ENCODE data around the gene FHIP1B. TPM values are rescaled to one million over a fixed set of nuclear protein-coding genes. Genes with fewer than 3 reads are reported as not detected.

Gene FHIP1B
- polyA plus RNA-seq, 3 donors: 53.2 to 75.5 (median 55.7) TPM

- DNase-seq (ENCODE audit: extremely low read depth in 1 of 11, low read depth in 9 of 11, low spot score in 4 of 11): no peak
Observed at GRCh38 chr11:6214530-6214929, 19.9 kb downstream of the FHIP1B start.

- no peak for DNase-seq (ENCODE audit: extremely low read depth in 1 of 11, low read depth in 9 of 11, low spot score in 4 of 11)
Observed at GRCh38 chr11:6210274-6210955, 24.0 kb downstream of the FHIP1B start.

- no peak for DNase-seq (ENCODE audit: extremely low read depth in 1 of 11, low read depth in 9 of 11, low spot score in 4 of 11)
Observed at GRCh38 chr11:6209801-6210200, 24.6 kb downstream of the FHIP1B start.

GRCh38 chr11:6206456-6207180 is 27.8 kb downstream of the FHIP1B start:
- no peak for DNase-seq (ENCODE audit: extremely low read depth in 1 of 11, low read depth in 9 of 11, low spot score in 4 of 11)

- DNase-seq (ENCODE audit: extremely low read depth in 1 of 11, low read depth in 9 of 11, low spot score in 4 of 11): no peak
Observed at GRCh38 chr11:6205366-6205765, 29.1 kb downstream of the FHIP1B start, which contains the start of gene C11orf42. C11orf42 (plus strand) TSS chr11:6205557; CDS start chr11:6205616, 59 bp downstream.

GRCh38 chr11:6204706-6205105 is 29.7 kb downstream of the FHIP1B start:
- DNase-seq (ENCODE audit: extremely low read depth in 1 of 11, low read depth in 9 of 11, low spot score in 4 of 11): no peak

- no peak for DNase-seq (ENCODE audit: extremely low read depth in 1 of 11, low read depth in 9 of 11, low spot score in 4 of 11)
Observed at GRCh38 chr11:6203327-6203726, 31.1 kb downstream of the FHIP1B start.

- DNase-seq (ENCODE audit: extremely low read depth in 1 of 11, low read depth in 9 of 11, low spot score in 4 of 11): no peak
Observed at GRCh38 chr11:6202041-6202440, 32.4 kb downstream of the FHIP1B start.

- no peak for DNase-seq (ENCODE audit: extremely low read depth in 1 of 11, low read depth in 9 of 11, low spot score in 4 of 11)
Observed at GRCh38 chr11:6201481-6201880, 33.0 kb downstream of the FHIP1B start.

GRCh38 chr11:6200975-6201374 is 33.5 kb downstream of the FHIP1B start:
- no peak for DNase-seq (ENCODE audit: extremely low read depth in 1 of 11, low read depth in 9 of 11, low spot score in 4 of 11)

- no peak for DNase-seq (ENCODE audit: extremely low read depth in 1 of 11, low read depth in 9 of 11, low spot score in 4 of 11)
Observed at GRCh38 chr11:6199174-6199810, 35.1 kb downstream of the FHIP1B start, which contains the start of gene OR52W1. OR52W1 (plus strand) TSS chr11:6199224; CDS start chr11:6199224, 0 bp downstream.

GRCh38 chr11:6197466-6198200 is 36.8 kb downstream of the FHIP1B start:
- no peak for DNase-seq (ENCODE audit: extremely low read depth in 1 of 11, low read depth in 9 of 11, low spot score in 4 of 11)

- DNase-seq (ENCODE audit: extremely low read depth in 1 of 11, low read depth in 9 of 11, low spot score in 4 of 11): no peak
Observed at GRCh38 chr11:6196396-6196795, 38.0 kb downstream of the FHIP1B start.

GRCh38 chr11:6194065-6194581 is 40.3 kb downstream of the FHIP1B start:
- no peak for DNase-seq (ENCODE audit: extremely low read depth in 1 of 11, low read depth in 9 of 11, low spot score in 4 of 11)

GRCh38 chr11:6191742-6192141 is 42.7 kb downstream of the FHIP1B start:
- no peak for DNase-seq (ENCODE audit: extremely low read depth in 1 of 11, low read depth in 9 of 11, low spot score in 4 of 11)

- DNase-seq (ENCODE audit: extremely low read depth in 1 of 11, low read depth in 9 of 11, low spot score in 4 of 11): no peak
Observed at GRCh38 chr11:6175440-6175839, 59.0 kb downstream of the FHIP1B start.

GRCh38 chr11:6170226-6170625 is 64.2 kb downstream of the FHIP1B start, which contains the start of gene OR52B2:
OR52B2 (minus strand) TSS chr11:6170326; CDS start chr11:6170326, 0 bp downstream.
- DNase-seq (ENCODE audit: extremely low read depth in 1 of 11, low read depth in 9 of 11, low spot score in 4 of 11): no peak

Data from renal cortex interstitium (tissue), 11 donors.